ENCODE results near the gene FGB. TPM values are rescaled to one million over a fixed set of nuclear protein-coding genes. Genes with fewer than 3 reads are reported as not detected.
"Not testable (repeated sequence)": the region's sequence is repeated elsewhere in the genome, so short reads cannot be mapped to it uniquely, and the experiment has no call there.

The FGB gene
- total RNA-seq, 4 donors from 2014 or later: 17.9 to 40.2 TPM; not detected in 2

DNA sequence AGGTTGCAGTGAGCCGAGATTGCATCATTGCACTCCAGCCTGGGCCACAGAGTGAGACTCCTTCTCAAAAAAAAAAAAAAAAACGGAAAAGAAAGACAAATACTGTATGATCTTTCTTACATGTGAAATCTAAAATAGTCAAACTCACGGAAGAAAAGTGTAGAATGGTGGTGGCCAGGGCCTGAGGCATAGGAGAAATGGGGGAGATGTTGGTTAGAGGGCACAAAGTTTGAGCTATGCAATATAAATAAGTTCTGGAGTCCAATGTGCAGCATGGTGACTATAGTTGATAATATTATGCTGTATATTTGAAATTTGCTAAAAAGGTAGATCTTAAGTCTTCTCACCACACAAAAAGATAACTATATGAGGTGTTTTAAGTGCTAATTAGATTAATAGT lies 29.1 kb downstream of the FGB start:
- no peak for TF ChIP-seq POLR2A (IDR thresholded peaks at IDR 0.05)
- TF ChIP-seq CTCF (IDR thresholded peaks at IDR 0.05 in 4 of 5, conservative IDR thresholded peaks at IDR 0.05 in 1 of 5): no peak
- Histone ChIP-seq H3K27me3 (peaks cover 0 to 3% (median 0%) of the 10 kb centered on the region in 3 donors), H3K27ac (no peak overlapping the region), H3K4me1 (no peaks in the 10 kb centered on the region), H3K36me3 (no peaks in the 10 kb centered on the region), H3K9me3 (no peaks in the 10 kb centered on the region), H3K4me3 (no peak overlapping the region)
- DNase-seq: no peak
- no peak for ATAC-seq
- intact Hi-C loops (cut with DNase I; ENCODE audit: low total_unique reads) (no loop called here), in situ Hi-C loops (cut with MboI; ENCODE audit: low sequenced_read_pairs in 4 of 4) (no loop called here)

GRCh38 chr4:154593868-154594267 lies 31.1 kb downstream of the FGB start:
- H3K27me3 ChIP-seq: peaks cover 0 to 1% (median 0%) of the 10 kb centered on the region in 3 donors
- no peak overlapping the region for H3K27ac ChIP-seq
- H3K36me3 ChIP-seq: no peaks in the 10 kb centered on the region
- no peaks in the 10 kb centered on the region for H3K9me3 ChIP-seq
- DNase-seq: no peak
- no peak for ATAC-seq
- in situ Hi-C loops (cut with MboI; ENCODE audit: low sequenced_read_pairs in 4 of 4): no loop called here
- intact Hi-C loops (cut with DNase I; ENCODE audit: low total_unique reads): no loop called here
- H3K4me3 ChIP-seq: no peak overlapping the region
- H3K4me1 ChIP-seq: no peaks in the 10 kb centered on the region
- TF ChIP-seq POLR2A (IDR thresholded peaks at IDR 0.05): no peak
- no peak for TF ChIP-seq CTCF (IDR thresholded peaks at IDR 0.05 in 4 of 5, conservative IDR thresholded peaks at IDR 0.05 in 1 of 5)

DNA sequence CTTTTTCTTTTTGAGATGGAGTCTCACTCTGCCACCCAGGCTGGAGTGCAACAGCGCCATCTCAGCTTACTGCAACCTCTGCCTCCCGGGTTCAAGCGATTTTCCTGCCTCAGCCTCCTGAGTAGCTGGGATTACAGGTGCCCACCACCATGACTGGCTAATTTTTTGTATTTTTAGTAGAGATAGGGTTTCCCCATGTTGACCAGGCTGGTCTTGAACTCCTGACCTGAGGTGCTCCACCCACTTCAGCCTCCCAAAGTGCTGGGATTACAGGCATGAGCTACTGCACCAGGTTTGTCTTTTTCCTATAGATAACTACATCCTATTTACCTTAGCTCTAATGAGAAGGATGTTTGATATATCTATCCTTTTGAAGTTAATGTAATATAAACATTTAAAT lies 31.5 kb downstream of the FGB start:
- H3K27me3 ChIP-seq; H3K4me1 ChIP-seq; ATAC-seq; H3K4me3 ChIP-seq; H3K9me3 ChIP-seq; DNase-seq; H3K27ac ChIP-seq; in situ Hi-C loops (cut with MboI; ENCODE audit: low sequenced_read_pairs in 4 of 4); H3K36me3 ChIP-seq; intact Hi-C loops (cut with DNase I; ENCODE audit: low total_unique reads): not testable (repeated sequence)

- H3K4me3 ChIP-seq: no peak overlapping the region
- no peaks in the 10 kb centered on the region for H3K27me3 ChIP-seq
- H3K27ac ChIP-seq: no peak overlapping the region
- no peaks in the 10 kb centered on the region for H3K36me3 ChIP-seq
- H3K4me1 ChIP-seq: no peaks in the 10 kb centered on the region
- ATAC-seq (no peak), DNase-seq (no peak)
- intact Hi-C loops (cut with DNase I; ENCODE audit: low total_unique reads): no loop called here
- H3K9me3 ChIP-seq: no peaks in the 10 kb centered on the region
- in situ Hi-C loops (cut with MboI; ENCODE audit: low sequenced_read_pairs in 4 of 4): no loop called here
- TF ChIP-seq CTCF (IDR thresholded peaks at IDR 0.05 in 4 of 5, conservative IDR thresholded peaks at IDR 0.05 in 1 of 5): no peak
- no peak for TF ChIP-seq POLR2A (IDR thresholded peaks at IDR 0.05)
Measured at GRCh38 chr4:154595807-154596206, 33.0 kb downstream of the FGB start.

- ATAC-seq; H3K4me1 ChIP-seq; H3K4me3 ChIP-seq; in situ Hi-C loops (cut with MboI; ENCODE audit: low sequenced_read_pairs in 4 of 4); H3K9me3 ChIP-seq; H3K27me3 ChIP-seq; DNase-seq; intact Hi-C loops (cut with DNase I; ENCODE audit: low total_unique reads); H3K36me3 ChIP-seq; H3K27ac ChIP-seq: not testable (repeated sequence)
Measured at GRCh38 chr4:154597281-154597680, 34.5 kb downstream of the FGB start.

Data from gastrocnemius medialis (tissue), 4 donors.